Astrocyte of the cerebellum (primary cell): Measurements from ENCODE around the gene SLC35F4.
A peak's percentile ranks its signal among the peaks of the same experiment; 100 is the strongest.
"Not testable (repeated sequence)": the region's sequence is repeated elsewhere in the genome, so short reads cannot be mapped to it uniquely, and the experiment has no call there.

Experiments used
- DNase-seq: peaks from one replicate; pipeline ENCODE4 v3.0.0-alpha.2; 2011; ENCODE audit warnings: low read depth
- H3K4me3 ChIP-seq: 2 replicates; pipeline ENCODE4 v1.5.1; 2011; ENCODE audit warnings: mild to moderate bottlenecking, low read depth, low read length, moderate library complexity
- CTCF ChIP-seq: IDR thresholded peaks from 2 replicates; pipeline ENCODE4 v1.5.1; 2012; ENCODE audit warnings: low read length, low read depth, moderate library complexity, mild to moderate bottlenecking; ENCODE audit errors: missing control alignments
- in situ Hi-C: cut with HindIII; loops from 2 replicates; pipeline ENCODE4 v1.10.0; 2017; ENCODE audit warnings: low sequenced_read_pairs

SLC35F4 gene

DNA sequence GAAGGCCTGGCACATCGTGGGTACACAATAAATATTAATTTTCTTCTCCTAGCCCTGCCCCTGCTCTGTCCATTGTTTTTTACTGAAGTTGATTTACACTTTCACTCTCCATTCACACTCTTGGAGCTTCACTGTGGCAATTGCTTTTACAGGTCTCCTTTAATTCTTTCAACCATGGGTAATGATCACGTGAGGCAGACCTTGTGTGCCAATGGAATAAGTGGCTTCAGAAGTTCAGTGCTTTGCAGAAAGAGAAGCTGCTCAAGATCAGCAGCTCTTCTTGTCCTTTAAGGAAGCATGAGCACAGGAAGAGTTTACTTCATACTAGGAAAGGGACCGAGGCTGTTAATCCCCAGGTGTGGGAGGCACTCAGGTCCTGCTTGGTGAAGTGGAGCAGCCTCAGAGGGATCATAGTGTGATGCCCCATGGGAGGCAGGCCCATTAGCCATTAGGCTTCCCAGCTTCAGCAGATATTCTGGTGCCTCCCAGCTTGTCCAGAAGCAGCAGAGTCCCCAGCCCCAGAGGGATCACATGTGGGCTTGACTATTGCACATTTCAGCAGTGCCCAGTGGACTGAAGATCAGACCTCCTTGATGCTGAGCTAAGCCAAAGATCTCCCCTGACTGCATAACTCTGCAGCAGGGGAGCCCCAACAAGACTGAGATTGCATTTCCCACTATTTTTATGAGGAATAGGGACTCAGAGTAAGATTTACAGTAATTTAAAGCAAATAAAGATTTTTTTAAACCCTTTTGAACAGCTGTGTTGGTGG is 5.0 kb upstream of the SLC35F4 start:
- H3K4me3 ChIP-seq: no peak overlapping the region
- in situ Hi-C loops: no loop called here
- TF ChIP-seq CTCF: no peak
- DNase-seq: no peak

- no peak for TF ChIP-seq CTCF
- no peak for DNase-seq
- in situ Hi-C loops: no loop called here
- H3K4me3 ChIP-seq: no peak overlapping the region
Measured at GRCh38 chr14:57869617-57870016, 3.7 kb upstream of the SLC35F4 start.

DNA sequence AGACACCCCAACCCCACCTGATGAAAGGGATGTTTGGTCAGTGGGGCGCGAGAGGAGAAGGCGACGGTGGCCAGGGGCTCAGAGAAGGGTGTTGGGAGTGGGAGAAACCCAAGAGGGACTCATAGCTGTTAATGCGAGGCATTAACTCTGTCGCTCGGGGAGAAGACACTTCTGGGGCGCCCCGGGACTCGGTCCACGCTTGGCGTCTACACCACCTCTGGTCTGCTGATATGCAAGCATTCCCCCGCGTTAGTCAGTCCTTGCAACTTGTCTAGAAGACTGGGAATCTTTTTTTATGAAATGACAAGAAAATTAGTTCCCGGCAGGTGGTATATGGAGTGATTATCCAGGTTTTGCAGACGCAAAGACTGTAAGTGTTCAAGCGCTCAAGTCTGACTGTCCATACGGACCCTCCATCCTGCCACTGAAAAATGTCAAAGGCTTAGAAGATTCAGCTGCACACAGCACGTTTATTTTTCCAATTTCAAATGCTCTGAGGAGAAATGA is 360 bp upstream of the SLC35F4 start:
- in situ Hi-C loops: no loop called here
- no peak for DNase-seq
- H3K4me3 ChIP-seq: no peak overlapping the region
- TF ChIP-seq CTCF: no peak

DNA sequence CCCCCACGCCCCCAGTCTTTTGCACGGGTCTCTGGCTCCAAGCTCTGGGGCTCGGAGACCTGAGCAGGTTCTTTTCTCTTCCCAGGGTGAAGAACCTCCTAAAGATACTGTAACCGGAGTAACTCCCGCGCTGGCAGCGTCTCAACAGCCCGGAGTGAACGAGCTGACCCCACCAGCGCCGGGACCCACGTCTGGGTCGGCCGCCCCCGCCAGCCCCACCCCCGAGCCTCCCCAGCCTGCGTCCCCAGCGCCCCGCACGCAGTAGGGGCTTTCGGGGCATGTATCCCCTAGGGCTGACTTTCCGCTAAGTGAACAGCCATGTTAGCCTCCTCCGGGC is 858 bp downstream of the SLC35F4 start:
- in situ Hi-C loops: no loop called here
- no peak for TF ChIP-seq CTCF

DNA sequence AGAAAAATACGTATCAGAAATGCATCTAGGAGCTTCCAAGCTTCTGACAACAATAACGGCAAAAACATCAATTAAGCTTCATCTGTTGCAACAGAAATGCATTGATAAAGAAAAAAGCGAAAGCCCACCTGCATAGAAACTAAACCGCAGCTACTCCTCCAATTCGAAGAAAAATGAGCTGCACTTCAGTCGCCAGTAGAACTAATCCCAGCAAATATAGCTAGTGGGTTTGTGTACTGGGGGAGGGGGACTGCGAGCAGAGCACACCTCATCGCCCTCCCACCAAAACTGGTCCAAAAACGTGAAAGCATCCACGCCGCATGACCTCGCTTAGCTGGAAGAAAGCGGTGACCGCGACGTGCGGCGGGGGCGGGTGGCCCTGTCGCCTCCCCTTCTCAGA is 1.2 kb downstream of the SLC35F4 start:
- H3K4me3 ChIP-seq: no peak overlapping the region
- in situ Hi-C loops: no loop called here
- TF ChIP-seq CTCF: no peak
- DNase-seq: no peak

More for the DNA sequence above, 858 bp downstream of the SLC35F4 start:
- DNase-seq: no peak
- peak overlapping the region; percentile 36 for H3K4me3 ChIP-seq

DNA sequence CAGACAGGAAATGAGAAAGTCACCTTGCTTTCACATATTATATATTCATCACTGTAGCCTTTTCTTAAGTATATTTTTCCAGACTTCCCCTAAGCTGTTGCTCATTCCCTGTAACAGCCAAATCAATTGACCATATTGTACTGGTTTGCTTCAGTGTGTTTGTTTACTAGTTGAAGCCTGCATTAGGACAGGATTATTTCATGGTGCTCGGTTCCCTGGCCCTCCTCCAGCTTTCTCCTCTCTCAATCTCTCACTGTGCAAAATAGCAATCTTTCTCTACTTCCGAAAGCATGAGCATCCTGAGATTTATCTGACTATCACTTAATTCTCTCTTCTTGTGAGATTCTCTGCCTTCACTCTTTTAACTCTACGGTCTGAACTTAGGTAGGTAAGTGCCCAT is 2.4 kb downstream of the SLC35F4 start:
- in situ Hi-C loops: no loop called here
- DNase-seq: no peak
- H3K4me3 ChIP-seq: no peak overlapping the region
- TF ChIP-seq CTCF: no peak

DNA sequence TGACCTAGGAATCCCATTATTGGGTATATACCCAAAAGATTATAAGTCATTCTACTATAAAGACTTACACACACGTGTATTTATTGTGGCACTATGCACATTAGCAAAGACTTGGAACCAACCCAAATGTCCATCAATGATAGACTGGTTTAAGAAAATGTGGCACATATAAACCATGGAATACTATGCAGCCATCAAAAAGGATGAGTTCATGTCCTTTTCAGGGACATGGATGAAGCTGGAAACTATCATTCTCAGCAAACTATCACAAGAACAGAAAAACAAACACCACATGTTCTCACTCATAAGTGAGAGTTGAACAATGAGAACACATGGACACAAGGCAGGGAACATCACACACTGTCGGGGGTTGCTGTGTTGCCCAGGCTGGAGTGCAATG is 10.2 kb downstream of the SLC35F4 start:
- in situ Hi-C loops, DNase-seq, H3K4me3 ChIP-seq: not testable (repeated sequence)
